ENCODE results near the gene KIAA0232.

Gene KIAA0232

DNA sequence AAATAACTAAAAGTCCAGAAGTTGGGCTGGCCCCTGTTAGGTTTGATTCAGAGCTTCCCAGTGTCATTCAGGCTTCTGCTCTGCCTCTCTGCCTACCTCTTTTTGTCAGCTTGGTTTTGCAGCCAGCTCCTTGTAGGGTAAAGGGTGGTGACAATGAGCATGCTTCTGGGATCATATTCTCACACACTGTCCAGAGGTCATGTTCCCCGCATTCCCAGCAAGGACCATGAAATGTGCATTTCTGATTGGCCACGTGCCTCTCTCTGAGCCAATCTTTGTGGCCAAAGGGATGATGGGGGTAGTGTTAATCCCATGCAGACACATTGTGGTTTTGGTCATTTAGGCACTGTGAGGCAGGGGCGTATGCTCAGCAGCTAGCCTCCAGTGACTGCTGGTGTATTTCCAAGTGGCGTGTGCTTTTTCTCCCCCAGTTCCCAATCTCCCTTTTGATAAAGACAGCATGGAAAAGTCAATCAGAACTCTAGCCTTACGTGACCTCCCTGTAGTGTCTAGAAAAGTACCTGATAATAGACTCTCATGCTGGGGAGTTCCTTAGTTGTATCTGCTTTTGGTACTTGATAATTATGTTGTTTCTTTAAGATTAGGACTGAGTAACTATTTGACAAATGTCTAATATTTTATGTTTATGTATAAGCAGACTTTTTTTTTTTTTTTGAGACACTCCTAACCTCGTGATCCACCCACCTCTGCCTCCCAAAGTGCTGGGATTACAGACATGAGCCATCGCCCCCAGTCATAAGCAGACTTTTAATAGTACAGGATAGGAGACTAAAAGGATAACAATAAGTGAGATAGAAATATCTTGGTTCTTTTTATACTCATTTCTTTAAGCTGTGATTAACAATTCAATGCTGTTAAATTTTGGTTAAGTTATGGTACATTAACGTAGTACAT is 57.8 kb downstream of the KIAA0232 start:
- Histone ChIP-seq H3K36me3 (replicated peaks; ENCODE audit: low read depth, low read length) (peaks cover 8% of the 10 kb centered on the region), H3K4me1 (ENCODE audit: low read length) (no peaks in the 10 kb centered on the region), H2AFZ (ENCODE audit: low read depth, low read length) (no peak overlapping the region), H3K9me3 (ENCODE audit: insufficient read depth, low read length) (no peaks in the 10 kb centered on the region), H3K4me2 (ENCODE audit: low read length) (no peak overlapping the region), H4K20me1 (ENCODE audit: insufficient read depth, low read length) (peaks cover 7% of the 10 kb centered on the region; the same call in 1 of the 2 replicates), H3K27ac (ENCODE audit: low read length) (no peak overlapping the region), H3K79me2 (ENCODE audit: low read length) (peaks cover 4% of the 10 kb centered on the region; the same call in 1 of the 2 replicates), H3K27me3 (ENCODE audit: low read depth, low read length) (no peaks in the 10 kb centered on the region), H3K4me3 (ENCODE audit: low read length) (no peak overlapping the region), H3K9ac (ENCODE audit: low read length) (no peak overlapping the region)
- TF ChIP-seq EZH2phosphoT487 (IDR thresholded peaks at IDR 0.05; ENCODE audit: low read depth), result no peak
- TF ChIP-seq, protein P1, sequence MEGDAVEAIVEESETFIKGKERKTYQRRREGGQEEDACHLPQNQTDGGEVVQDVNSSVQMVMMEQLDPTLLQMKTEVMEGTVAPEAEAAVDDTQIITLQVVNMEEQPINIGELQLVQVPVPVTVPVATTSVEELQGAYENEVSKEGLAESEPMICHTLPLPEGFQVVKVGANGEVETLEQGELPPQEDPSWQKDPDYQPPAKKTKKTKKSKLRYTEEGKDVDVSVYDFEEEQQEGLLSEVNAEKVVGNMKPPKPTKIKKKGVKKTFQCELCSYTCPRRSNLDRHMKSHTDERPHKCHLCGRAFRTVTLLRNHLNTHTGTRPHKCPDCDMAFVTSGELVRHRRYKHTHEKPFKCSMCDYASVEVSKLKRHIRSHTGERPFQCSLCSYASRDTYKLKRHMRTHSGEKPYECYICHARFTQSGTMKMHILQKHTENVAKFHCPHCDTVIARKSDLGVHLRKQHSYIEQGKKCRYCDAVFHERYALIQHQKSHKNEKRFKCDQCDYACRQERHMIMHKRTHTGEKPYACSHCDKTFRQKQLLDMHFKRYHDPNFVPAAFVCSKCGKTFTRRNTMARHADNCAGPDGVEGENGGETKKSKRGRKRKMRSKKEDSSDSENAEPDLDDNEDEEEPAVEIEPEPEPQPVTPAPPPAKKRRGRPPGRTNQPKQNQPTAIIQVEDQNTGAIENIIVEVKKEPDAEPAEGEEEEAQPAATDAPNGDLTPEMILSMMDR (IDR thresholded peaks at IDR 0.05; ENCODE audit: low read depth, low read length), result no peak

DNA sequence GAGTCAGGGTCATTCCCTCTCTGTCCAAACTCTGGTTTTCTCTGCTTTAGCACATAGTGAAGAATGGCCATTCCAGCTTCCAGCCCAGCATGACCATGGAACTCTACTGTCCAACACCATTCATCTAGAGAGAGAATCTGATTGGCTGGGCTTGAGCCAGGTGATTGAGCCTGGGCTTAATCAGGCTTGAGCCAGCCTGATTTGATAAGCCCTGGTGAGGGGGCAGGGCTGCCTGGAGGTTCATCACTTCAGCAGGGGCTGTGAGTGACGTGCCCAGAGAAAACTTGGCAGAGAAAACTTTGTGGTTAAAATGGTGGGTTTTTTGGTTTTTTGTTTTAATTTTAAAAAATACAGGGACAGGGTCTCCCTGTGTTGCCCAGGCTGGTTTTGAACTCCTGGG is 62.5 kb downstream of the KIAA0232 start:
- no peaks in the 10 kb centered on the region for H3K9me3 ChIP-seq (ENCODE audit: insufficient read depth, low read length)
- H4K20me1 ChIP-seq (ENCODE audit: insufficient read depth, low read length), result peaks cover 4% of the 10 kb centered on the region; the same call in 1 of the 2 replicates
- H3K4me1 ChIP-seq (ENCODE audit: low read length), result 0 out of 2 replicates have a peak, but pooled peaks cover 6% of the 10 kb centered on the region
- H3K9ac ChIP-seq (ENCODE audit: low read length), result no peak overlapping the region
- TF ChIP-seq, protein P1 (IDR thresholded peaks at IDR 0.05; ENCODE audit: low read depth, low read length), result no peak
- no peak for TF ChIP-seq EZH2phosphoT487 (IDR thresholded peaks at IDR 0.05; ENCODE audit: low read depth)
- no peak overlapping the region for H3K4me3 ChIP-seq (ENCODE audit: low read length)
- H3K36me3 ChIP-seq (replicated peaks; ENCODE audit: low read depth, low read length), result peaks cover 22% of the 10 kb centered on the region
- H3K27me3 ChIP-seq (ENCODE audit: low read depth, low read length), result no peaks in the 10 kb centered on the region
- peaks cover 8% of the 10 kb centered on the region; the same call in 1 of the 2 replicates for H3K79me2 ChIP-seq (ENCODE audit: low read length)
- H2AFZ ChIP-seq (ENCODE audit: low read depth, low read length), result no peak overlapping the region
- H3K4me2 ChIP-seq (ENCODE audit: low read length), result no peak overlapping the region
- H3K27ac ChIP-seq (ENCODE audit: low read length), result no peak overlapping the region

DNA sequence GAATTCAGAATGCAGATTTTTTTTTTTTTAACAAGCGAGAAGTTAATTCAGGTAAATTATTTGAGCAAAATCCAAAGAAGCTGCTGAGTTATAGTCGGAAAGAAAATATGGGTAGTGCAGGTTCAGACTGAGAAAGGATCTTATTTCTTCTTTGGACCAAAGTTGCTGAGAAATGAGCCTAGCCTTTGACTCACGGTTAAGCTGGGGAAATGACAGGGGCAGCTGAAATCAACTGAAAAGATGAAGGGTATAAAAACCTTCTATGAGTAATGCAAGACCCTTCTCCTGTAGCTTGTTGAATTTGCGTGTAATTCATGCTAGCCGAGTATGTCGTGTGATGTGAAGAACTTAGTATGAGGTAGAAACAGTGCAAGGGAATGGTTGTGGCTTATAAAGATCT is 63.0 kb downstream of the KIAA0232 start:
- Histone ChIP-seq H3K27me3 (ENCODE audit: low read depth, low read length) (no peaks in the 10 kb centered on the region), H3K9me3 (ENCODE audit: insufficient read depth, low read length) (no peaks in the 10 kb centered on the region), H3K27ac (ENCODE audit: low read length) (no peak overlapping the region), H3K4me3 (ENCODE audit: low read length) (no peak overlapping the region), H3K79me2 (ENCODE audit: low read length) (peaks cover 4% of the 10 kb centered on the region; the same call in 1 of the 2 replicates), H3K4me2 (ENCODE audit: low read length) (no peak overlapping the region), H3K9ac (ENCODE audit: low read length) (no peak overlapping the region), H4K20me1 (ENCODE audit: insufficient read depth, low read length) (peaks cover 4% of the 10 kb centered on the region; the same call in 1 of the 2 replicates), H3K36me3 (replicated peaks; ENCODE audit: low read depth, low read length) (peaks cover 22% of the 10 kb centered on the region), H3K4me1 (ENCODE audit: low read length) (0 out of 2 replicates have a peak, but pooled peaks cover 6% of the 10 kb centered on the region), H2AFZ (ENCODE audit: low read depth, low read length) (no peak overlapping the region)
- TF ChIP-seq, protein P1 (IDR thresholded peaks at IDR 0.05; ENCODE audit: low read depth, low read length), result no peak
- TF ChIP-seq EZH2phosphoT487 (IDR thresholded peaks at IDR 0.05; ENCODE audit: low read depth), result no peak

DNA sequence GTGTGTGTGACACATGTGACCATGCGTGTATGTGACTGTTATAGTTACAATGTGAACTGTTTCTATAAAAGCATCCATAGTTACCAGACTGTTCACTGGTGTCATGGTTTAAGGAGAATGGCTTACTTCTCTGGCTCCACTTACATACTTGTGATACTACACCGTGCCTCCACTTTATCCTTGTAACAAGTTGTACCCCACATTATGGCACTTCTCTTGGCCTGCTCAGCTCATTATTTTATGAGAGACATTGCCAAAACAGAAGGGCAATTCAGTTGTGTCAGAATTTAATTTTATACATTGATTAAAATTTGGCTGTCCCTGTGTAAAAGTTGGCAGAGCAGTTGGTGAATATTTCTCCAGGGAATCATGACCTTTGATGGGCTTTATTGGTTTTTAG is 64.7 kb downstream of the KIAA0232 start:
- TF ChIP-seq, protein P1 (IDR thresholded peaks at IDR 0.05; ENCODE audit: low read depth, low read length), result no peak
- TF ChIP-seq EZH2phosphoT487 (IDR thresholded peaks at IDR 0.05; ENCODE audit: low read depth), result no peak
- Histone ChIP-seq H3K9me3 (ENCODE audit: insufficient read depth, low read length) (peaks cover 6% of the 10 kb centered on the region; the same call in 1 of the 2 replicates), H3K4me1 (ENCODE audit: low read length) (0 out of 2 replicates have a peak, but pooled peaks cover 6% of the 10 kb centered on the region), H3K4me2 (ENCODE audit: low read length) (no peak overlapping the region), H3K9ac (ENCODE audit: low read length) (no peak overlapping the region), H3K36me3 (replicated peaks; ENCODE audit: low read depth, low read length) (peaks cover 33% of the 10 kb centered on the region), H2AFZ (ENCODE audit: low read depth, low read length) (no peak overlapping the region), H3K79me2 (ENCODE audit: low read length) (peaks cover 4% of the 10 kb centered on the region; the same call in 1 of the 2 replicates), H4K20me1 (ENCODE audit: insufficient read depth, low read length) (peaks cover 4% of the 10 kb centered on the region; the same call in 1 of the 2 replicates), H3K27ac (ENCODE audit: low read length) (no peak overlapping the region), H3K27me3 (ENCODE audit: low read depth, low read length) (no peaks in the 10 kb centered on the region), H3K4me3 (ENCODE audit: low read length) (no peak overlapping the region)

All from OCI-LY3 (cell line).